ENCODE data around the gene CD53. TPM values are rescaled to one million over a fixed set of nuclear protein-coding genes. Genes with fewer than 3 reads are reported as not detected.

Gene CD53
- total and polyA plus RNA-seq, 2 of the 4 experiments (the other 2 are of a cell fraction) = not detected

DNA sequence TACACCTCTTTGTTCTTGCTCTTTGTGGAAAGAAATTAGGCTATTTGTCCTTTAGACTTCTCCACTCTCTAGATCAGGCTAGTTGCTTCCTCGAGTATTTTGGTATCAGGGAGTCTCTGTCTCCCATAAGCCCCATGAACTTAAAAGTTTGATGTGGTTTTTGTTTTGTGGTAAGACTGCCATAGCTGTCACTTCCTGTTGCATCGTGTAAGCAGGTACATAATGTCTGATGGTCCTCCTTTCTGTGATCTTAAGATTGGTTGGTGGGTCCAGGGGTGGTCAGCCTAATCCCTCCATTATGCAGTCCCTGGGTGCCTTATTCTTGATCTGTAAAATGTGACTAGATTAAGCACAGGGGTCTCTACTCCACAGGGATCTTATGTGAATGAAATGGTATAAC, 23.1 kb downstream of the CD53 start:
- Histone ChIP-seq H2BK20ac (ENCODE audit: low read depth, low read length) (no peak overlapping the region), H3K18ac (ENCODE audit: low read depth, low read length) (no peak overlapping the region), H3K27me3 (ENCODE audit: control insufficient read depth, insufficient read depth, low read length) (peaks cover 1% of the 10 kb centered on the region; the same call in 1 of the 2 replicates), H2AK5ac (ENCODE audit: low read depth, low read length) (no peak overlapping the region), H4K91ac (ENCODE audit: insufficient read depth, low read depth, low read length) (no peak overlapping the region), H4K8ac (ENCODE audit: low read depth in 2 of 2, low read length in 2 of 2) (no peak overlapping the region), H3K36me3 (ENCODE audit: control insufficient read depth, insufficient read depth, low read length) (no peaks in the 10 kb centered on the region), H3K4me1 (ENCODE audit: control insufficient read depth, insufficient read depth, low read length) (no peaks in the 10 kb centered on the region), H4K5ac (ENCODE audit: low read depth, low read length) (no peak overlapping the region), H2AFZ (replicated peaks; ENCODE audit: low read length, poor library complexity) (no peak overlapping the region), H3K79me1 (ENCODE audit: low read depth in 1 of 2, low read length in 2 of 2) (no peaks in the 10 kb centered on the region), H3K4me2 (ENCODE audit: low read depth, low read length) (no peak overlapping the region), H3K9me1 (ENCODE audit: insufficient read depth, low read length) (no peaks in the 10 kb centered on the region), H2AK9ac (replicated peaks; ENCODE audit: low read depth, low read length, poor library complexity) (no peak overlapping the region), H3K9me3 (ENCODE audit: control insufficient read depth, insufficient read depth, low read length) (no peaks in the 10 kb centered on the region), H2BK15ac (ENCODE audit: low read depth, low read length) (no peak overlapping the region), H2BK120ac (ENCODE audit: low read depth, low read length) (no peak overlapping the region), H3K27ac (ENCODE audit: insufficient read depth, low read length) (no peak overlapping the region), H2BK5ac (ENCODE audit: low read depth, low read length, poor library complexity, severe bottlenecking) (no peak overlapping the region), H4K20me1 (ENCODE audit: insufficient read depth, low read length) (no peaks in the 10 kb centered on the region), H3K9ac (ENCODE audit: low read depth, low read length) (no peak overlapping the region), H3K14ac (replicated peaks; ENCODE audit: low read depth, low read length) (no peak overlapping the region), H3K4me3 (ENCODE audit: insufficient read depth, low read depth, low read length) (no peak overlapping the region), H3K56ac (ENCODE audit: extremely low read depth, insufficient read depth, low read length) (no peak overlapping the region), H3K4ac (ENCODE audit: low read depth, low read length) (no peak overlapping the region), H3K23ac (ENCODE audit: low read depth, low read length) (no peak overlapping the region)
- no TSS peak for BruUV-seq (replicated peaks)
- POLR2A ChIA-PET (ENCODE audit: unreplicated experiment) = no interaction called here
- CTCF ChIA-PET = no interaction called here
- in situ Hi-C loops (cut with MboI; ENCODE audit: low sequenced_read_pairs) = no loop called here
- no CpG with 5 or more reads among the region's 2 CpGs for WGBS, 2 experiments (ENCODE audit: extremely low coverage in 2 of 2, insufficient read length in 1 of 2)
- TF ChIP-seq RAD21 (IDR thresholded peaks at IDR 0.05; ENCODE audit: low read length) = no peak
- TF ChIP-seq MAZ (IDR thresholded peaks at IDR 0.05; ENCODE audit: borderline replicate concordance, low read depth, low read length) = no peak
- no peak for TF ChIP-seq BHLHE40 (IDR thresholded peaks at IDR 0.05; ENCODE audit: low read depth, low read length)
- TF ChIP-seq RFX5 (IDR thresholded peaks at IDR 0.05; ENCODE audit: low read depth, low read length) = no peak
- TF ChIP-seq USF2 (IDR thresholded peaks at IDR 0.05; ENCODE audit: low read depth, low read length) = no peak
- no peak for TF ChIP-seq RCOR1 (IDR thresholded peaks at IDR 0.05; ENCODE audit: insufficient replicate concordance, low read length)
- TF ChIP-seq CEBPB (IDR thresholded peaks at IDR 0.05; ENCODE audit: low read depth, low read length) = no peak
- no peak for TF ChIP-seq MXI1 (IDR thresholded peaks at IDR 0.05; ENCODE audit: borderline replicate concordance, low read depth, low read length)
- TF ChIP-seq, protein P1, sequence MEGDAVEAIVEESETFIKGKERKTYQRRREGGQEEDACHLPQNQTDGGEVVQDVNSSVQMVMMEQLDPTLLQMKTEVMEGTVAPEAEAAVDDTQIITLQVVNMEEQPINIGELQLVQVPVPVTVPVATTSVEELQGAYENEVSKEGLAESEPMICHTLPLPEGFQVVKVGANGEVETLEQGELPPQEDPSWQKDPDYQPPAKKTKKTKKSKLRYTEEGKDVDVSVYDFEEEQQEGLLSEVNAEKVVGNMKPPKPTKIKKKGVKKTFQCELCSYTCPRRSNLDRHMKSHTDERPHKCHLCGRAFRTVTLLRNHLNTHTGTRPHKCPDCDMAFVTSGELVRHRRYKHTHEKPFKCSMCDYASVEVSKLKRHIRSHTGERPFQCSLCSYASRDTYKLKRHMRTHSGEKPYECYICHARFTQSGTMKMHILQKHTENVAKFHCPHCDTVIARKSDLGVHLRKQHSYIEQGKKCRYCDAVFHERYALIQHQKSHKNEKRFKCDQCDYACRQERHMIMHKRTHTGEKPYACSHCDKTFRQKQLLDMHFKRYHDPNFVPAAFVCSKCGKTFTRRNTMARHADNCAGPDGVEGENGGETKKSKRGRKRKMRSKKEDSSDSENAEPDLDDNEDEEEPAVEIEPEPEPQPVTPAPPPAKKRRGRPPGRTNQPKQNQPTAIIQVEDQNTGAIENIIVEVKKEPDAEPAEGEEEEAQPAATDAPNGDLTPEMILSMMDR (conservative IDR thresholded peaks at IDR 0.05; ENCODE audit: low read depth, low read length) = no peak
- TF ChIP-seq SMC3 (IDR thresholded peaks at IDR 0.05; ENCODE audit: low read depth, low read length) = no peak
- TF ChIP-seq MAFK (IDR thresholded peaks at IDR 0.05; ENCODE audit: low read depth, low read length) = no peak
- TF ChIP-seq, protein P2, sequence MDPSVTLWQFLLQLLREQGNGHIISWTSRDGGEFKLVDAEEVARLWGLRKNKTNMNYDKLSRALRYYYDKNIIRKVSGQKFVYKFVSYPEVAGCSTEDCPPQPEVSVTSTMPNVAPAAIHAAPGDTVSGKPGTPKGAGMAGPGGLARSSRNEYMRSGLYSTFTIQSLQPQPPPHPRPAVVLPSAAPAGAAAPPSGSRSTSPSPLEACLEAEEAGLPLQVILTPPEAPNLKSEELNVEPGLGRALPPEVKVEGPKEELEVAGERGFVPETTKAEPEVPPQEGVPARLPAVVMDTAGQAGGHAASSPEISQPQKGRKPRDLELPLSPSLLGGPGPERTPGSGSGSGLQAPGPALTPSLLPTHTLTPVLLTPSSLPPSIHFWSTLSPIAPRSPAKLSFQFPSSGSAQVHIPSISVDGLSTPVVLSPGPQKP (IDR thresholded peaks at IDR 0.05; ENCODE audit: borderline replicate concordance, low read depth, low read length) = no peak
- TF ChIP-seq NFE2L2 (IDR thresholded peaks at IDR 0.05; ENCODE audit: low read depth, low read length) = no peak
- TF ChIP-seq CHD1 (IDR thresholded peaks at IDR 0.05; ENCODE audit: low read depth, low read length) = no peak
- no peak for TF ChIP-seq POLR2A (IDR thresholded peaks at IDR 0.05; ENCODE audit: low read depth, low read length)
- TF ChIP-seq FOS (IDR thresholded peaks at IDR 0.05; ENCODE audit: low read depth, low read length) = no peak
- intact Hi-C loops (cut with micrococcal nuclease) = no loop called here
- ATAC-seq (ENCODE audit: low read depth) = no peak
- dilution Hi-C loops (cut with HindIII; ENCODE audit: low sequenced_read_pairs, unreplicated experiment) = no loop called here
- DNase-seq = no peak

Measured in IMR-90 (cell line).